ENCODE data around the gene GULP1.

GRCh38 chr2:188456114-188456909, 164.6 kb downstream of the GULP1 start:
- no peak for TF ChIP-seq CHD2 (IDR thresholded peaks at IDR 0.05; ENCODE audit: borderline replicate concordance, low read depth, low read length)
- no peak for TF ChIP-seq EP300 (IDR thresholded peaks at IDR 0.05; ENCODE audit: borderline replicate concordance in 1 of 2, control insufficient read depth in 1 of 2, low read depth in 2 of 2, low read length in 2 of 2)
- no peak for TF ChIP-seq ETV6 (conservative IDR thresholded peaks at IDR 0.05 in 1 of 2, IDR thresholded peaks at IDR 0.05 in 1 of 2; ENCODE audit: borderline replicate concordance in 1 of 2, low read depth in 1 of 2)
- TF ChIP-seq SREBF2 (IDR thresholded peaks at IDR 0.05; ENCODE audit: low read length) = no peak
- TF ChIP-seq CBX3 (IDR thresholded peaks at IDR 0.05; ENCODE audit: borderline replicate concordance, low read depth) = no peak
